Duodenal mucosa (tissue), 2 donors: ENCODE measurements around the gene ZKSCAN3.

ENCODE experiments used
- H3K27ac ChIP-seq: one replicate; pipeline ENCODE4 v1.7.0; 2013; ENCODE audit warnings: low read depth, low read length
- H3K27me3 ChIP-seq, 2 donors: one replicate each; pipeline ENCODE4 v1.7.0; 2013; ENCODE audit warnings: low read length in 2 of 2, control low read depth in 1 of 2; ENCODE audit not compliant: insufficient read depth in 2 of 2, control insufficient read depth in 1 of 2
- H3K36me3 ChIP-seq, 2 donors: one replicate each; pipeline ENCODE4 v1.7.0; 2013; ENCODE audit warnings: low read length in 2 of 2, control low read depth in 1 of 2; ENCODE audit not compliant: insufficient read depth in 2 of 2, control insufficient read depth in 1 of 2
- H3K4me1 ChIP-seq, 2 donors: one replicate each; pipeline ENCODE4 v1.7.0; 2013; ENCODE audit warnings: low read length in 2 of 2, control low read depth in 1 of 2; ENCODE audit not compliant: insufficient read depth in 2 of 2, control insufficient read depth in 1 of 2
- H3K4me3 ChIP-seq, 2 donors: one replicate each; pipeline ENCODE4 v1.7.0; 2013; ENCODE audit warnings: low read length in 2 of 2, low read depth in 1 of 2
- H3K9ac ChIP-seq, 2 donors: one replicate each; pipeline ENCODE4 v1.7.0; 2013; ENCODE audit warnings: low read length in 2 of 2, low read depth in 1 of 2
- H3K9me3 ChIP-seq, 2 donors: one replicate each; pipeline ENCODE4 v1.7.0; 2013; ENCODE audit warnings: low read length in 2 of 2, control low read depth in 1 of 2; ENCODE audit not compliant: control insufficient read depth in 1 of 2

The ZKSCAN3 gene

GRCh38 chr6:28343898-28344677 is 5.7 kb upstream of the ZKSCAN3 start:
- Histone ChIP-seq H3K9ac (no peak overlapping the region), H3K27me3 (peaks cover 10% of the 10 kb centered on the region in 2 donors), H3K4me1 (no peaks in the 10 kb centered on the region), H3K9me3 (peaks cover 0 to 3% of the 10 kb centered on the region in 2 donors), H3K4me3 (no peak overlapping the region), H3K27ac (no peak overlapping the region), H3K36me3 (no peaks in the 10 kb centered on the region)

DNA sequence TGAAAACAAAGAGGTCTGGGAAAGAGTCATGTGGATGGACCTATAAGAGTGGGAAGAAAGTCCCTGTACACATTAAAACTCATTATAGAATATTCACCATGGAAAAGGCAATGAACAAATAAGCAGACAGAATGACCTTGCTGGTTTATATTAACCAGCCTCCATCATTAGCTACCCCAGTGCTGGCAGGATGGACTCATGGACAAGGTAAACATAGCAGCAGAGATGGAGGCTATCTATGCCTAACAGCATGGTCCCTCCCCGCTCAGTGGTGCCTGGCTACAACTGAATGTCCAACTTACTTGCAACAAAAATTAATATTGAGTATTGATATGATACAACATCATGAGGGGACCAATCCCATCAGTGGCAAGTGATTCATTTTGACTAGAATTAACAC is 4.5 kb upstream of the ZKSCAN3 start:
- peaks cover 0 to 2% of the 10 kb centered on the region in 2 donors for H3K4me1 ChIP-seq
- H3K9ac ChIP-seq = no peak overlapping the region
- H3K9me3 ChIP-seq = peaks cover 0 to 1% of the 10 kb centered on the region in 2 donors
- H3K36me3 ChIP-seq = no peaks in the 10 kb centered on the region
- no peak overlapping the region for H3K27ac ChIP-seq
- H3K4me3 ChIP-seq = no peak overlapping the region
- peaks cover 10% of the 10 kb centered on the region in 2 donors for H3K27me3 ChIP-seq

DNA sequence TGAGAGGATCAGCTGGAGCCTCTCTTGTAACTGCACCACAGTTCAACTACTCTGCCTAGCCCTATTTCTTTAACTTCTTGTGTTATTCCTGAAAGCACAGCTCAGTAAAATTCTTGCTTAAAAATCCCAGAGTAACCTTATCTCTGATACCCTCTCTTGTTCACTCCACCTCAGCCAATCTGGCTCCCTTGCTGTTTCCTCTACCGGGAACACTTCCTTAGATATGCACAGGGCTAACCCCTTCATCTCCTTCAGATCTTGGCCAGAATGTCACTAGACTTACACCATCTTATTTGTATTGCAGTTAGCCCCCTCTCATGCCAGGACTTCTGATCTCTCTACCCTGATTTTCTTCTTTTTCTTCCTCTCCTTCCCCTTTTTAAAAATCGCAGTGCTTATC is 2.6 kb upstream of the ZKSCAN3 start:
- Histone ChIP-seq H3K4me3 (no peak overlapping the region), H3K4me1 (peaks cover 15 to 17% of the 10 kb centered on the region in 2 donors), H3K27ac (no peak overlapping the region), H3K27me3 (peaks cover 10% of the 10 kb centered on the region in 2 donors), H3K9ac (no peak overlapping the region), H3K9me3 (no peaks in the 10 kb centered on the region), H3K36me3 (no peaks in the 10 kb centered on the region)

- H3K9ac ChIP-seq = peak overlapping the region; percentile 87 to 99
- H3K36me3 ChIP-seq = no peaks in the 10 kb centered on the region
- peaks cover 10% of the 10 kb centered on the region in 2 donors for H3K27me3 ChIP-seq
- no peaks in the 10 kb centered on the region for H3K9me3 ChIP-seq
- peaks cover 15 to 20% of the 10 kb centered on the region in 2 donors for H3K4me1 ChIP-seq
- H3K4me3 ChIP-seq = peak overlapping the region; percentile 98 to 99
- peak overlapping the region; percentile 35 for H3K27ac ChIP-seq
These were observed 329 bp upstream of the ZKSCAN3 start for GRCh38 chr6:28349344-28349891.

DNA sequence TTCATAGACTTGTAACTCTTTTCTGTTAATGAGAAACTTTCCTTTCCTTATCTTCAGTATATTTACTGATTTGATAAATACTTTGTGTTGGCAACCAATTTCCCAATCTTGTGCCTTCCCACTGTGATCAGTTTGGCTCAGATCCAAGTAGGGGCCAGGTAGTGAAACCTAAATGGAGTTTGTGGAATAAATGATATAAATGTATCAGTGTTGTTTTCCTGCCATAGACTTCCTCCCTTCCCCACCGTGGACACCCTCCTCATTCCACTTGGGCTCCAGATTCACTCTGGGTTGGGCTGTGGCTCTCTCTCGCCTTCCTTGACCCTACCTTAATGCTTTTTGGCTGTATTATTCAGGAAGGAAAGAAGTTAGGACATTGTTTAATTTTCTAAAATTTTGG is 1.3 kb downstream of the ZKSCAN3 start:
- peaks cover 25 to 34% of the 10 kb centered on the region in 2 donors for H3K4me1 ChIP-seq
- no peaks in the 10 kb centered on the region for H3K36me3 ChIP-seq
- H3K9me3 ChIP-seq = no peaks in the 10 kb centered on the region
- H3K4me3 ChIP-seq = peak overlapping the region; percentile 98 to 99
- H3K9ac ChIP-seq = no peak overlapping the region
- peaks cover under 1 to 3% of the 10 kb centered on the region in 2 donors for H3K27me3 ChIP-seq
- no peak overlapping the region for H3K27ac ChIP-seq

DNA sequence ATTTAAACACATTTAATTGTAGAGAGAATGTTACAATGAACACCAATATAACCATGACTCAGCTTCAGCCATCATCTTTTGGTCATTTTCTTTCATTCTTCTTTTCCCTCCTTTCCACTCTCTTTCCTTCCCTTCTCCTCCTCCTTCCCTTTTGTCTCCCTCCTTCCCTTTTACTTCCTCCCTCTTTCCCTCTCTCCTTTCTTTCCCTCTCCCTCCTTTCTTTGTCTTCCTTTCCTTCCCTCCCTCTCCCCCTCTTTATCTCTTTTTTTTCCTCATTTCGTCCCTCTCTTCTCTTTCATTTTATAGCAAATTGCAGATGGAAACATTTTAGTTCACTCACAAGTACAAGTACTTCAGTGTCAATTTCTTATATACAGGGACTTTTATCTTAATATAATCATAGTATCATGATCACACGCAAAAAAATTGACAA is 1.8 kb downstream of the ZKSCAN3 start:
- no peaks in the 10 kb centered on the region for H3K36me3 ChIP-seq
- no peak overlapping the region for H3K9ac ChIP-seq
- H3K4me3 ChIP-seq = peak overlapping the region; percentile 98 to 99
- H3K27ac ChIP-seq = no peak overlapping the region
- H3K4me1 ChIP-seq = peaks cover 29 to 38% of the 10 kb centered on the region in 2 donors
- H3K9me3 ChIP-seq = no peaks in the 10 kb centered on the region
- peaks cover 0 to 3% of the 10 kb centered on the region in 2 donors for H3K27me3 ChIP-seq

DNA sequence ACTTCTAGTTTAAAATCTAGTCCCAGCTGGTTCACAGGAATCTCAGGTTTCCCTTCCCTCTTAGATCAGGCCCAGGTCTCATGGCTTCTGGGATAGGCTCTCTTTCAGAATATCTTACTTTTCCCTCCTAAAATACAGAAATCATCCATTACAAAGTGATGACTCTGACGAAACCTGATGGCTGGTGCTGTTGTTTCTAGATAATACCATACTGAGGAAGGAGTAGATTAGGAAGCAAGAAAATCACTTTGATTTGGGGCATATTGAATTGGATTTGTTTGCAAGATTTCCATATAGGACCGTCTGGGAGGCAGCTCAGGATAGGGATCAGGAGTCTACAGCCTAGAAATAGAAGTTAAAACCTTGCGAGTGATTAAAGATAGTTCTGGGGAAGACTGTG is 3.6 kb downstream of the ZKSCAN3 start:
- Histone ChIP-seq H3K4me3 (no peak overlapping the region), H3K36me3 (no peaks in the 10 kb centered on the region), H3K4me1 (peaks cover 29 to 40% of the 10 kb centered on the region in 2 donors), H3K27me3 (no peaks in the 10 kb centered on the region), H3K9ac (no peak overlapping the region), H3K9me3 (no peaks in the 10 kb centered on the region), H3K27ac (no peak overlapping the region)

GRCh38 chr6:28353981-28354676 is 4.4 kb downstream of the ZKSCAN3 start:
- no peak overlapping the region for H3K27ac ChIP-seq
- H3K9me3 ChIP-seq = no peaks in the 10 kb centered on the region
- no peak overlapping the region for H3K9ac ChIP-seq
- H3K4me3 ChIP-seq = no peak overlapping the region
- no peaks in the 10 kb centered on the region for H3K27me3 ChIP-seq
- H3K4me1 ChIP-seq = peaks cover 29 to 40% of the 10 kb centered on the region in 2 donors
- H3K36me3 ChIP-seq = no peaks in the 10 kb centered on the region

- Histone ChIP-seq H3K9me3 (no peaks in the 10 kb centered on the region), H3K4me3 (peak overlapping the region; percentile 76 to 90), H3K4me1 (peaks cover 29 to 40% of the 10 kb centered on the region in 2 donors), H3K27me3 (no peaks in the 10 kb centered on the region), H3K36me3 (no peaks in the 10 kb centered on the region), H3K27ac (no peak overlapping the region), H3K9ac (peak overlapping the region; percentile 82 to 84)
These were observed 5.2 kb downstream of the ZKSCAN3 start for GRCh38 chr6:28354688-28355554.
